Glutamatergic neuron (in vitro differentiated cells): ENCODE results near the gene MYO15B. TPM values are rescaled to one million over a fixed set of nuclear protein-coding genes. Genes with fewer than 3 reads are reported as not detected.

ENCODE experiments used
- DNase-seq: peaks from one replicate; pipeline ENCODE4 v3.0.0; 2022
- H3K27ac Mint-ChIP-seq: one replicate; pipeline ENCODE4 v1.8.0; 2020; ENCODE audit warnings: mild to moderate bottlenecking, mixed read lengths, inconsistent platforms; ENCODE audit not compliant: unreplicated experiment
- H3K27me3 Mint-ChIP-seq: one replicate; pipeline ENCODE4 v1.8.0; 2020; ENCODE audit warnings: mild to moderate bottlenecking, moderate library complexity, mixed read lengths, inconsistent platforms; ENCODE audit not compliant: unreplicated experiment
- H3K36me3 Mint-ChIP-seq: one replicate; pipeline ENCODE4 v1.8.0; 2020; ENCODE audit warnings: mild to moderate bottlenecking, mixed read lengths, inconsistent platforms; ENCODE audit not compliant: unreplicated experiment
- H3K4me1 Mint-ChIP-seq: one replicate; pipeline ENCODE4 v1.8.0; 2020; ENCODE audit warnings: mild to moderate bottlenecking, low read depth, mixed read lengths, inconsistent platforms; ENCODE audit not compliant: unreplicated experiment
- H3K4me3 Mint-ChIP-seq: one replicate; pipeline ENCODE4 v1.8.0; 2020; ENCODE audit warnings: mild to moderate bottlenecking, mixed read lengths, inconsistent platforms; ENCODE audit not compliant: unreplicated experiment
- H3K9me3 Mint-ChIP-seq: one replicate; pipeline ENCODE4 v1.8.0; 2020; ENCODE audit warnings: mild to moderate bottlenecking, moderate library complexity, mixed read lengths, inconsistent platforms; ENCODE audit not compliant: unreplicated experiment
- total RNA-seq: library from RNA; stranded (reverse); fragmentation: NEBNext Ultra II Directional; extraction: Animal tissue kit (Norgen Biotek cat#: 25700); gene quantifications from one replicate; pipeline ENCODE4 v1.2.1, GENCODE V29; 2021; ENCODE audit not compliant: unreplicated experiment
- TF ChIP-seq, protein P1 (sequence below): fragments of 200-600 bp; sonication (generic); IDR thresholded peaks from one replicate; pipeline ENCODE4 v1.5.0; 2021; ENCODE audit not compliant: partially characterized antibody, unreplicated experiment

The MYO15B gene
- total RNA-seq, 1 donor from 2014 or later: 82.6 TPM

DNA sequence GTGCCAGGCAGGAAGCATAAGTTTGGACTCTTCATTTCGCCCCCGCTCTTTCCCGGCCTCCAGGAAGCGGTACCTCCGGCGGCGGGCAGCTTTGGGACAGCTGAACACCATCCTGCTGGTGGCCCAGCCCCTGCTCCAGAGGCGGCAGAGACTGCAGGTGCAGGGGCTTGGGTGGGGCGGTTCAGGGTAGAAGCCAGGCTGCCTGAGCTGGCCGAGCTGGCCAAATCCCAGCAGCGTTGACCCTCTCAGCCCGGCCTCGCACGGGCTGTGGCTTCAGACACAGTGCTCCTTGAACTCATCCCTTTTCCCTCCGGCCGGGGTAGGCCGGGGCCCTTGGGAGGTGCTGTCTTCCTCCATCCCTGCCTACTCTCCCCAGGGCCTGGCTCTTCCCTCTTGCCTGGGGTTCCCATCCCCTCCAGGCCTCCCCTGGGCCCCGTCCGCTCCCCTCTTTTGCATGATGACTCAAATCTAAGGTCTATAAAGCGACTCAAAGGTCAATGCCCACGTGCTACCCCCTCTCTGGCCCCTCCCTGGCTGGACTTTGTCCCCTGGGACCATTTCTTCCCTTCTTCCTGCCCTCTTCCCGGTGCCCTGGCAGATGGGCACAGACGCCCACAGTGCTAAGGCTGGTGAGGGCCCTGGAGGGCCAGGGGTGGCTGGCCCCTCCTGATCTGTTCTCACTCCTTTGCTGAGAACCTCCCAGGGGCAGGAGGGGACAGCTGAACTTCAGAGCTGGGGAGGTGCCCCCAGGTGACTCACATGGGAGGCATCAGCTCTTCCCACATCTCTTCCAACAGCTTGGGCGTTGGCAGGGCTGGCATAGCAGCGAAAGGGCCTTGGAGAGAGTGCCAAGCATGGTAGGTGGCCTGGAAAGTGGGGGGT is 22.7 kb downstream of the MYO15B start:
- no peak for DNase-seq
- peaks cover 5% of the 10 kb centered on the region for H3K4me1 Mint-ChIP-seq
- no peaks in the 10 kb centered on the region for H3K36me3 Mint-ChIP-seq
- no peaks in the 10 kb centered on the region for H3K9me3 Mint-ChIP-seq
- peaks cover 2% of the 10 kb centered on the region for H3K27me3 Mint-ChIP-seq
- TF ChIP-seq, protein P1, sequence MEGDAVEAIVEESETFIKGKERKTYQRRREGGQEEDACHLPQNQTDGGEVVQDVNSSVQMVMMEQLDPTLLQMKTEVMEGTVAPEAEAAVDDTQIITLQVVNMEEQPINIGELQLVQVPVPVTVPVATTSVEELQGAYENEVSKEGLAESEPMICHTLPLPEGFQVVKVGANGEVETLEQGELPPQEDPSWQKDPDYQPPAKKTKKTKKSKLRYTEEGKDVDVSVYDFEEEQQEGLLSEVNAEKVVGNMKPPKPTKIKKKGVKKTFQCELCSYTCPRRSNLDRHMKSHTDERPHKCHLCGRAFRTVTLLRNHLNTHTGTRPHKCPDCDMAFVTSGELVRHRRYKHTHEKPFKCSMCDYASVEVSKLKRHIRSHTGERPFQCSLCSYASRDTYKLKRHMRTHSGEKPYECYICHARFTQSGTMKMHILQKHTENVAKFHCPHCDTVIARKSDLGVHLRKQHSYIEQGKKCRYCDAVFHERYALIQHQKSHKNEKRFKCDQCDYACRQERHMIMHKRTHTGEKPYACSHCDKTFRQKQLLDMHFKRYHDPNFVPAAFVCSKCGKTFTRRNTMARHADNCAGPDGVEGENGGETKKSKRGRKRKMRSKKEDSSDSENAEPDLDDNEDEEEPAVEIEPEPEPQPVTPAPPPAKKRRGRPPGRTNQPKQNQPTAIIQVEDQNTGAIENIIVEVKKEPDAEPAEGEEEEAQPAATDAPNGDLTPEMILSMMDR: no peak
- no peak overlapping the region for H3K27ac Mint-ChIP-seq
- no peak overlapping the region for H3K4me3 Mint-ChIP-seq

DNA sequence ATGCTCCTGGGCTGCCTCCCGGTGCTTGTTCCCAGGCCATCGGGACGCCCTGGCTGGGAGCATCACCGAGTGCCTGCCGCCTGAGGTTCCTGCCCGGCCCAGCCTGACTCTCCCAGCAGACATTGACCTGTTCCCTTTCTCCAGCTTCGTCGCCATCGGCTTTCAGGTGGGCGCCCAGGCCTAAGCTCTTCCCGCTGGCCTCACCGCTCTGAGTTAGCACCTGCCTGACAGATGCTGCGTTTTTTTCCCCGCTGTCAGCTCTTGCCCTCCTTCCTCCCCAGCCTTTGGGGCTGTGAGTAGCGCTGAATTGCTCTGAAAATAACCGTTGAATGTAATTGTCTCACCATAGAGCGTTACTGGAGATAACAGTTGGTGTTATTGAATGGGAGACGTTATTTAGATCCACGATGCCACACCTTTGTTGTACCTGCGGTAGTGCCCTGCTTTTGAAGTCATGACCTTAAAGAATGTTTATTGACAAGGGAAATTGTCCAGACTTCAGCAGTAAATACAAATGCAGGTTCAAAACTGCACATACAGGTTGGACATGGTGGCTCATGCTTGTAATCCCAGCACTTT is 24.3 kb downstream of the MYO15B start:
- Mint-ChIP-seq H3K27me3 (peaks cover 2% of the 10 kb centered on the region), H3K4me1 (peaks cover 2% of the 10 kb centered on the region), H3K9me3 (no peaks in the 10 kb centered on the region), H3K4me3 (no peak overlapping the region), H3K27ac (no peak overlapping the region), H3K36me3 (no peaks in the 10 kb centered on the region)
- no peak for DNase-seq
- TF ChIP-seq, protein P1: no peak

DNA sequence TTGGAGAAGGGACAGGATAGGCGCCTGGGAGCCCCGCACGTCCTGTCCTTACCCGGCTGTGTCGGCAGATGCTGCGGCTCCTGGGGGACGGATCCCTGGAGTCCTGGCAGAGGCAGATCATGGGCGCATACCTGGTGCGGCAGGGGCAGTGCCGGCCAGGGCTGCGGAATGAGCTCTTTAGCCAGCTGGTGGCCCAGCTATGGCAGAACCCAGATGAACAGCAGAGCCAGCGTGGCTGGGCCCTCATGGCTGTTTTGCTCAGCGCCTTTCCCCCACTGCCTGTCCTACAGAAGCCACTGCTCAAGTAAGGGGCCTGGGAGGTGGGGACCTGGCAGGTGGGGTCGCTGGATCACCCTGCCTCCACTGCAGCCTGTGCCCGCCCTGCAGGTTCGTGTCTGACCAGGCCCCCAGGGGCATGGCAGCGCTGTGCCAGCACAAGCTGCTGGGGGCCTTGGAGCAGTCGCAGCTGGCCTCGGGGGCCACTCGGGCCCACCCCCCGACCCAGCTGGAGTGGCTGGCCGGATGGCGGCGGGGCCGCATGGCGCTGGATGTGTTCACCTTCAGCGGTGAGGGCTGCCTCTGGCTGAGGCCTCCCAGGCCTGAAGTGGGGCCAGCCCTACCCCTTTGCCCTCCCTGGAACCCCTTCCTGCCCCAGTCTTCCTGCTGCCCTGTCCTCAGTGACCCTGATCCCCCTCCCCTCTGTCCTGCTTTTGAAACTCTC is 25.5 kb downstream of the MYO15B start:
- peaks cover 2% of the 10 kb centered on the region for H3K27me3 Mint-ChIP-seq
- H3K4me1 Mint-ChIP-seq: no peaks in the 10 kb centered on the region
- no peak overlapping the region for H3K4me3 Mint-ChIP-seq
- H3K27ac Mint-ChIP-seq: no peak overlapping the region
- H3K36me3 Mint-ChIP-seq: no peaks in the 10 kb centered on the region
- TF ChIP-seq, protein P1: no peak
- no peak for DNase-seq
- no peaks in the 10 kb centered on the region for H3K9me3 Mint-ChIP-seq

DNA sequence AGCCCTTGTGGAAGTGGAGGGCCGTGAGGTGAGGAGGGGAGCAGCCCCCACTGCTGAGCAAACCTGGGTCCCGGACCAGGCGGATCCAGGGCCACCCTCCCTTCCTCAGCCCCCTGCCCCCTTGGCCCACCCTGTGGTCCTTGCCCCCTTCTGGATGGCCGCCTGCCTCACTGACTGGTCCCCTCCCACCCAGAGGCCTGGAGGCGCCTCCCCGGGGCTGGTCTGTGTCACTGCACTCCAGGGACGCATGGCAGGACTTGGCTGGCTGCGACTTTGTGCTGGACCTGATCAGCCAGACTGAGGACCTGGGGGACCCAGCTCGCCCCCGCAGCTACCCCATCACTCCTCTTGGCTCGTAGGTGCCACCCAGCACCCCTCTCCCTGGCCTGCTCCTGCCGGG is 26.4 kb downstream of the MYO15B start:
- Mint-ChIP-seq H3K4me3 (no peak overlapping the region), H3K27ac (no peak overlapping the region), H3K9me3 (no peaks in the 10 kb centered on the region), H3K36me3 (no peaks in the 10 kb centered on the region), H3K27me3 (peaks cover 2% of the 10 kb centered on the region), H3K4me1 (no peaks in the 10 kb centered on the region)
- TF ChIP-seq, protein P1: no peak
- no peak for DNase-seq
